Esophagus mucosa (tissue), 1 donor: ENCODE measurements around the gene SUPT7L. TPM values are rescaled to one million over a fixed set of nuclear protein-coding genes. Genes with fewer than 3 reads are reported as not detected.
"Not testable (repeated sequence)": the region's sequence is repeated elsewhere in the genome, so short reads cannot be mapped to it uniquely, and the experiment has no call there.

Experiments used
- ATAC-seq: fragments of 200-7000 bp; cut with Tn5 transposase; one replicate; pipeline ENCODE4 v1.9.1; 2020
- total RNA-seq: library from RNA; stranded (reverse); gene quantifications from one replicate; pipeline ENCODE4 v1.2.4, GENCODE V29; 2023
- donor health status: DM: yes; HTN: yes; CAD: no.

The SUPT7L gene
- total RNA-seq, 1 donor from 2014 or later = 11.7 TPM

GRCh38 chr2:27685006-27685405 is 21.6 kb upstream of the SUPT7L start:
- not testable (repeated sequence) for ATAC-seq

DNA sequence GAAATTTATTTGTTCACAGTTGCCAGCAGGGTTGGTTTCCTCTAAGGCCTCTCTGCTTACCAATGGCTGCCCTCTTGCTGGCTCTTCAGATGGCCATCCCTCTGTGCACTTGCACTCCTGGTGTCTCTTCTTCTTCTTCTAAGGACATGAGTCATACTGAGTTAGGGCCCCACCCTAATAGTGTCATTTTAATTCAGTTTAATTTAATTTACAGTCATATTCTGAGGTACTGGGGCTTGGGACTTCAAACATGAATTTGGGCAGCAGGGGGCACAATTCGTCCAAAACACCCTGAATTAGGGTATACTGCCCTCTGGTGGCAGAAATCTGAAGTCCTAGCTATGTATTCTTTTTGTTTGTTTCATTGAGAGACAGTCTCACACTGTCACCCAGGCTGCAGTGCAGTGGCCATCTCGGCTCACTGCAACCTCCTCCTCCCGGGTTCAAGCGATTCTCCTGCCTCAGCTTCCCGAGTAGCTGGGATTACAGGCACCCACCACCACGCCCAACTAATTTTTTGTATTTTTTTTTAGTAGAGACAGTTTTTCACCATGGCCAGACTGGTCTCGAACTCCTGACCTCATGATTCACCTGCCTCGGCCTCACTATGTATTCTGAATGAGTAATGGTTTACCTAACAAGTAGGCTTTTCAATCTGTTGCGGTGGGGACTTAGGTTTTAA is 20.1 kb upstream of the SUPT7L start:
- peak; percentile 76 for ATAC-seq

- ATAC-seq = peak; percentile 81
Measured at GRCh38 chr2:27682334-27682771, 18.9 kb upstream of the SUPT7L start.

- peak; percentile 67 for ATAC-seq
Measured at GRCh38 chr2:27681841-27682240, 18.4 kb upstream of the SUPT7L start.

- no peak for ATAC-seq
Measured at GRCh38 chr2:27680571-27680970, 17.2 kb upstream of the SUPT7L start.

GRCh38 chr2:27672723-27673486 is 9.5 kb upstream of the SUPT7L start:
- ATAC-seq = no peak

- no peak for ATAC-seq
Measured at GRCh38 chr2:27671235-27671634, 7.8 kb upstream of the SUPT7L start.

DNA sequence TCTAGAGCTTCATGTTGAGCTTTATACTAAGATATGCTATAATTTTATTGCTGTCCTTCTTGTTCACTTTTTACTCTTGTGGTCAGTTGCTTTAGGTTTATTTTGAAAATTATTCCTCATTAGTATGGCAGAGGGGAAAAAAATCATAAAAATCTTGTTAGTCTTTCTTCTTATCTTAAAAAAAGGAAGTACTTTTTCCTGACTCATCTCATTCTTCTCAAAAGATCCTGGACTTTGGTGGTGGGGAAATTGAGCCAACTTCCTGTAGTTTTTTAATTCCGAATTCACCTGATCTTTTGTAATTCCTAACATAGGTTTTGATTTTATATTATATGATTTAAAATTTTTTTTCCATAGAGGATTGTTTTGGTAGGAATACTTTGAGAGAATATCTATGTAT is 4.0 kb upstream of the SUPT7L start:
- ATAC-seq = no peak

GRCh38 chr2:27664622-27665363 is 1.4 kb upstream of the SUPT7L start:
- ATAC-seq = no peak

- peak; percentile 39 for ATAC-seq
Measured at GRCh38 chr2:27664154-27664574, 750 bp upstream of the SUPT7L start.

GRCh38 chr2:27661371-27661770 is 2.0 kb downstream of the SUPT7L start:
- no peak for ATAC-seq

- ATAC-seq = peak; percentile 63
Measured at GRCh38 chr2:27655155-27655951, 8.1 kb downstream of the SUPT7L start.

- ATAC-seq = no peak
Measured at GRCh38 chr2:27653397-27653796, 10.0 kb downstream of the SUPT7L start.

- ATAC-seq = no peak
Measured at GRCh38 chr2:27652790-27653189, 10.6 kb downstream of the SUPT7L start.

DNA sequence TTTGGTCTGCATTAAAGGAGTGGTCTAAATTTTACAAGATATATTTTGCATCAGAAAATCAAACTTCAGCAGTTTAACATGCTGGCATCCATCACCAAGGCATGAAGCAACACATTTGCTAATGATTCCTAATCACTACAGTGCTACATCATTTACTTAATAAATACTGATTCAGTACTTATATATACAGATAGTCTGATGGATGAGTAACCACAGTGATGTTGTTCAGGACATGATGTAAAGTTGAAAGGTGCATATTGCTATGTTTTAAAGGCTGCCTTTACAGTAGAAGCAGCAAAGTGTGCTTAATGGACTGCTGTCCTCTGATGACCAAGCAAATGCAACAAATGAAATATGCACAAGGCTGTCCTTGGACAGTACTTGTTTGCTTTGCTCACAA is 11.1 kb downstream of the SUPT7L start:
- ATAC-seq = no peak

DNA sequence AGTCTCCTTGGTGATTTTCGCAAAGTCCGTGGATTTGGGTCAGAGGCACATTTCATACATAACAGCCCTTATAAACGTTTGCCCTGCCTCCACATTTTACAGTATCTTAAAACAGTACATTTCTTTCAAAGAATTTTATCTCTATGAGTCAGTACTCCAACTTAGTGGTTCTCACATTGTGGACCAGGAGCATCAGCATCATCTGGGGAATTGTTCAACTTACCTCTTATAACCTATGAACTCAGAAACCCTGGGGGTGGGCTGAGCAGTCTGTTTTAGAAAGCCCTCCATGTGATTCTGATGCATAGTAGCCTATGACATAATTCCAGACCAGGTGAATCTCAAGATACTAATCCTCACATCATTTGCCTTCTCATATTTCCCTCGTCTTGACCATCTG is 12.4 kb downstream of the SUPT7L start:
- ATAC-seq = no peak

GRCh38 chr2:27647737-27648136 is 15.7 kb downstream of the SUPT7L start:
- no peak for ATAC-seq

DNA sequence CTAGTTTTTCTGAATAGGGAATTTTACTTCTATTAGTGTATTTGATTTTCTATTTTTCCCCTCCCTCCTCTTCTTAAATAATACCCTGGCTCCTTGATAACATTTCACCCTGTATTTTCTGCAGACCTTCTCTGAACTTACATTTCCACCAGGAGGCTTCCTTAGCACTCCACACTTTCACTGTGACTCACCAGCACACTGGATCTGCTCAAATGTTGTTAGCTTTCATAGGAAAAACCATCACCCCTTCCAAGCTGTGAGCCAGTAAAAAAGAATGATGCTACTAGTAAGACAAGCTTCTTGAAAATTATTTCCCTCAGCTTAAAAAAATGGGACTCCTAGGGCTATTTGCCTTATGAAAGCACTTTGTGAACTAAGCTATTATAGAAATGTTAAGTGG is 16.1 kb downstream of the SUPT7L start:
- ATAC-seq = no peak

DNA sequence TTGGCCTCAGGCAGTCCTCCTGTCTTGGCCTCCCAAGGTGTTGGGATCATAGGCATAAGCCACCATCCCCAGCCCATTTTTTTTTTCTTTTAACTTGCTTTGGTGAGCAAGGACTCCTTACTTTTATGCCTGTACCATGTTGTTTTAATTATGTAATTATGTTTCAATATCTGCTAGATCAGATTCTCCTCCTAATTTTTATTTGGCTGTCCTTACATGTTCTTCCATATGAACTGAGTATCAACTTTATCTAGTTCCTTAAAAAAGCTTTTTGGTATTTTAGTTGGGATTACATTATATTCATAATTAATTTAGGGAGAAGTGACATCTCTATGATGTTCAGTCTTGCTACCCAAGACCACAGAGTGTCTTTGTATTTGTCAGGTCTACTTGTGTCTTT is 18.2 kb downstream of the SUPT7L start:
- ATAC-seq = no peak

DNA sequence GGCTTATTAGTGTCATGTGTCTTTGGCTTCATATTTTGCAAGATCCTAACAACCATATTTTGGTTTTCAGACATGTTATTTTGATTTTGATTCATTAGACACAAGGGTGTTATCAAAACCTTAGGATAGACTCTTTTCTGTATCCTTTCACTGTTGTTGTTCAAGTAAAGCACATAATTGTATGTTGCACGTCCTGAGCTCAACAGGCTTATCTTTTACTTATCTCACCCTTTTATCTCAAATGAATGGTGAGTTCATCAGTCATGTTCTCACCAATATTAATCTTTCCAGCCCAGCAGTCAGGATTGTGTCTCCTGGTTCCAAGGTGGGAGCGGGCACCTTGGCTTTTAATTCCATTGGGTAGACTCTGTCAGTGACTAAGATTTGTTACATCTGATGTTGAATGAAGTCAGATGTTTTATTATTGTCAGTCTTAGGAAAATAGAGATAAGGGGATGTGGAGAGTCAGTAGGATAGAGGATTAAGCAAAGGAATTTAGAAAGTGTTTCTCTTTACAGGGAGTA is 22.6 kb downstream of the SUPT7L start:
- ATAC-seq = no peak

- no peak for ATAC-seq
Measured at GRCh38 chr2:27638709-27639108, 24.7 kb downstream of the SUPT7L start.

GRCh38 chr2:27638037-27638637 is 25.3 kb downstream of the SUPT7L start:
- ATAC-seq = peak; percentile 62
